ENCODE results near the gene BPTF.
A peak's percentile ranks its signal among the peaks of the same experiment; 100 is the strongest.
"Not testable (repeated sequence)": the region's sequence is repeated elsewhere in the genome, so short reads cannot be mapped to it uniquely, and the experiment has no call there.

The BPTF gene

GRCh38 chr17:67974185-67974584 is 148.9 kb downstream of the BPTF start:
- DNase-seq (ENCODE audit: low read depth, low spot score), result no peak

- DNase-seq (ENCODE audit: low read depth, low spot score), result no peak
Observed at GRCh38 chr17:67974598-67975066, 149.3 kb downstream of the BPTF start.

- not testable (repeated sequence) for DNase-seq (ENCODE audit: low read depth, low spot score)
Observed at GRCh38 chr17:67976306-67976705, 151.0 kb downstream of the BPTF start.

GRCh38 chr17:67980456-67980855 is 155.2 kb downstream of the BPTF start:
- no peak for DNase-seq (ENCODE audit: low read depth, low spot score)

- not testable (repeated sequence) for DNase-seq (ENCODE audit: low read depth, low spot score)
Observed at GRCh38 chr17:67980883-67981282, 155.6 kb downstream of the BPTF start.

- DNase-seq (ENCODE audit: low read depth, low spot score), result no peak
Observed at GRCh38 chr17:67982034-67982640, 156.8 kb downstream of the BPTF start.

- DNase-seq (ENCODE audit: low read depth, low spot score), result no peak
Observed at GRCh38 chr17:67982686-67983382, 157.5 kb downstream of the BPTF start.

GRCh38 chr17:67983383-67983688 is 158.0 kb downstream of the BPTF start:
- DNase-seq (ENCODE audit: low read depth, low spot score), result no peak

GRCh38 chr17:67990909-67991308 is 165.6 kb downstream of the BPTF start:
- no peak for DNase-seq (ENCODE audit: low read depth, low spot score)

GRCh38 chr17:67992548-67993152 is 167.3 kb downstream of the BPTF start:
- DNase-seq (ENCODE audit: low read depth, low spot score), result no peak

GRCh38 chr17:67993153-67993997 is 168.1 kb downstream of the BPTF start:
- DNase-seq (ENCODE audit: low read depth, low spot score), result peak; percentile 16

- DNase-seq (ENCODE audit: low read depth, low spot score), result no peak
Observed at GRCh38 chr17:67993998-67994361, 168.7 kb downstream of the BPTF start.

- DNase-seq (ENCODE audit: low read depth, low spot score), result no peak
Observed at GRCh38 chr17:67994817-67995569, 169.7 kb downstream of the BPTF start.

GRCh38 chr17:67995570-67996263 is 170.4 kb downstream of the BPTF start:
- DNase-seq (ENCODE audit: low read depth, low spot score), result no peak

GRCh38 chr17:67996301-67997171 is 171.2 kb downstream of the BPTF start, which contains the start of gene C17orf58:
C17orf58 (minus strand) TSS chr17:67996469; CDS start chr17:67996198, 271 bp downstream.
- not testable (repeated sequence) for DNase-seq (ENCODE audit: low read depth, low spot score)

- no peak for DNase-seq (ENCODE audit: low read depth, low spot score)
Observed at GRCh38 chr17:67998466-67998865, 173.2 kb downstream of the BPTF start.

GRCh38 chr17:67999291-67999911 is 174.1 kb downstream of the BPTF start:
- DNase-seq (ENCODE audit: low read depth, low spot score), result no peak

- no peak for DNase-seq (ENCODE audit: low read depth, low spot score)
Observed at GRCh38 chr17:68004201-68004600, 178.9 kb downstream of the BPTF start.

GRCh38 chr17:68006797-68007196 is 181.5 kb downstream of the BPTF start:
- DNase-seq (ENCODE audit: low read depth, low spot score), result no peak
